Liver (tissue), 3 donors: ENCODE results near the gene MSH3.

Source experiments
- CTCF ChIP-seq: fragments of 150-350 bp; IDR thresholded peaks from 2 replicates; pipeline ENCODE4 v1.5.1; 2017; ENCODE audit warnings: improper control_type of control experiment, low read depth, low read length; ENCODE audit not compliant: missing input control
- FOXA1 ChIP-seq: IDR thresholded peaks from 2 replicates; pipeline ENCODE4 v1.6.1; 2016; ENCODE audit warnings: antibody characterized with exemption
- GABPA ChIP-seq, 2 donors: IDR thresholded peaks in 1 of 2; conservative IDR thresholded peaks in 1 of 2; 2 replicates each; pipeline ENCODE4 v1.6.1; 2016; ENCODE audit warnings: antibody characterized with exemption in 2 of 2, mild to moderate bottlenecking in 1 of 2, moderate library complexity in 1 of 2
- HNF4A ChIP-seq, 2 donors: conservative IDR thresholded peaks; 2 replicates each; pipeline ENCODE4 v1.6.1; 2016; ENCODE audit warnings: antibody characterized with exemption in 2 of 2, mild to moderate bottlenecking in 2 of 2
- JUND ChIP-seq, 2 donors: IDR thresholded peaks; 2 replicates each; pipeline ENCODE4 v1.6.1; 2016; ENCODE audit warnings: antibody characterized with exemption in 2 of 2
- TAF1 ChIP-seq: conservative IDR thresholded peaks from 2 replicates; pipeline ENCODE4 v1.6.1; 2016; ENCODE audit warnings: antibody characterized with exemption, mild to moderate bottlenecking
- YY1 ChIP-seq: IDR thresholded peaks from 2 replicates; pipeline ENCODE4 v1.6.1; 2016; ENCODE audit warnings: antibody characterized with exemption, mild to moderate bottlenecking
- TF ChIP-seq, protein P1 (sequence below): IDR thresholded peaks from 2 replicates; pipeline ENCODE4 v1.6.1; 2016; ENCODE audit warnings: antibody characterized with exemption, mild to moderate bottlenecking
- donor health status: healthy.
- donor health status: healthy.

DNA sequence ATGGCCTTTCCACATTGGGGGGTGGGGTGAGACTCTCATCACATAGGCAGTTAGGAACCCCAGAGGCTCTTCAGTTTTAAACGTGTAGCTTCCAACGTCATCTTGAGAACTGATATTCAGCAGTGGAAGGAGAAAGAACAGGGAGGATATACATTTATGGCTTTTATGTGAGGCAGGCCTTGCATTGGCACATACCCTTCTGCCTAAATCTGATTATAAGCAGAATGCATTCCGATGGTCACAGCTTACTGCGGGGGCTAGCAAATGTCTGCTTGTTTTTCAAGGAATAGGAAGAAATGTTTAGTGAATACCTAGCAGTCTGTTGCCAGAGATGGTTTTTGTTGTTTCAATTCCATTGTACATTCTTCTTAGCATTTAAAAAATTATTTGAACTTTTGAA, 99.3 kb downstream of the MSH3 start:
- TF ChIP-seq CTCF (no peak), TAF1 (no peak), GABPA (IDR thresholded peaks at IDR 0.05 in 1 of 2, conservative IDR thresholded peaks at IDR 0.05 in 1 of 2) (no peak), HNF4A (conservative IDR thresholded peaks at IDR 0.05) (no peak), YY1 (no peak), FOXA1 (no peak), JUND (IDR thresholded peaks at IDR 0.05) (no peak)
- TF ChIP-seq, protein P1, sequence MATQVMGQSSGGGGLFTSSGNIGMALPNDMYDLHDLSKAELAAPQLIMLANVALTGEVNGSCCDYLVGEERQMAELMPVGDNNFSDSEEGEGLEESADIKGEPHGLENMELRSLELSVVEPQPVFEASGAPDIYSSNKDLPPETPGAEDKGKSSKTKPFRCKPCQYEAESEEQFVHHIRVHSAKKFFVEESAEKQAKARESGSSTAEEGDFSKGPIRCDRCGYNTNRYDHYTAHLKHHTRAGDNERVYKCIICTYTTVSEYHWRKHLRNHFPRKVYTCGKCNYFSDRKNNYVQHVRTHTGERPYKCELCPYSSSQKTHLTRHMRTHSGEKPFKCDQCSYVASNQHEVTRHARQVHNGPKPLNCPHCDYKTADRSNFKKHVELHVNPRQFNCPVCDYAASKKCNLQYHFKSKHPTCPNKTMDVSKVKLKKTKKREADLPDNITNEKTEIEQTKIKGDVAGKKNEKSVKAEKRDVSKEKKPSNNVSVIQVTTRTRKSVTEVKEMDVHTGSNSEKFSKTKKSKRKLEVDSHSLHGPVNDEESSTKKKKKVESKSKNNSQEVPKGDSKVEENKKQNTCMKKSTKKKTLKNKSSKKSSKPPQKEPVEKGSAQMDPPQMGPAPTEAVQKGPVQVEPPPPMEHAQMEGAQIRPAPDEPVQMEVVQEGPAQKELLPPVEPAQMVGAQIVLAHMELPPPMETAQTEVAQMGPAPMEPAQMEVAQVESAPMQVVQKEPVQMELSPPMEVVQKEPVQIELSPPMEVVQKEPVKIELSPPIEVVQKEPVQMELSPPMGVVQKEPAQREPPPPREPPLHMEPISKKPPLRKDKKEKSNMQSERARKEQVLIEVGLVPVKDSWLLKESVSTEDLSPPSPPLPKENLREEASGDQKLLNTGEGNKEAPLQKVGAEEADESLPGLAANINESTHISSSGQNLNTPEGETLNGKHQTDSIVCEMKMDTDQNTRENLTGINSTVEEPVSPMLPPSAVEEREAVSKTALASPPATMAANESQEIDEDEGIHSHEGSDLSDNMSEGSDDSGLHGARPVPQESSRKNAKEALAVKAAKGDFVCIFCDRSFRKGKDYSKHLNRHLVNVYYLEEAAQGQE, result no peak
